ENCODE results near the gene CHST12.
A peak's percentile ranks its signal among the peaks of the same experiment; 100 is the strongest.
"Not testable (repeated sequence)": the region's sequence is repeated elsewhere in the genome, so short reads cannot be mapped to it uniquely, and the experiment has no call there.

Gene CHST12

DNA sequence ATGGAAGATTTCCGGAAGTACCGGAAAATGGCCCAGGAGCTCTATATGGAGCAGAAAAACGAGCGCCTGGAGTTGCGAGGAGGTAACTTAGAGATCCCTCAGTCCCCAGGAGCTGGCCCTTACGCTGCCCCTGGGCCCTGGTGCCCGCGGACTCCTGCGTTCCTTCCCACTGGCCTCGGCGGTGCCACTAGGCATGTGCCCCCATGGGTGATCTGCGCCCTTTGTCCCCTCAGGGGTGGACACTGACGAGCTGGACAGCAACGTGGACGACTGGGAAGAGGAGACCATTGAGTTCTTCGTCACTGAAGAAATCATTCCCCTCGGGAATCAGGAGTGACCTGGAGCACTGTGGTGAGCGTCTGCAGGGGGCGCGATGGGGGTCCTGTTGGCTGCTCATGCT is 24.2 kb upstream of the CHST12 start:
- DNase-seq, result no peak

DNA sequence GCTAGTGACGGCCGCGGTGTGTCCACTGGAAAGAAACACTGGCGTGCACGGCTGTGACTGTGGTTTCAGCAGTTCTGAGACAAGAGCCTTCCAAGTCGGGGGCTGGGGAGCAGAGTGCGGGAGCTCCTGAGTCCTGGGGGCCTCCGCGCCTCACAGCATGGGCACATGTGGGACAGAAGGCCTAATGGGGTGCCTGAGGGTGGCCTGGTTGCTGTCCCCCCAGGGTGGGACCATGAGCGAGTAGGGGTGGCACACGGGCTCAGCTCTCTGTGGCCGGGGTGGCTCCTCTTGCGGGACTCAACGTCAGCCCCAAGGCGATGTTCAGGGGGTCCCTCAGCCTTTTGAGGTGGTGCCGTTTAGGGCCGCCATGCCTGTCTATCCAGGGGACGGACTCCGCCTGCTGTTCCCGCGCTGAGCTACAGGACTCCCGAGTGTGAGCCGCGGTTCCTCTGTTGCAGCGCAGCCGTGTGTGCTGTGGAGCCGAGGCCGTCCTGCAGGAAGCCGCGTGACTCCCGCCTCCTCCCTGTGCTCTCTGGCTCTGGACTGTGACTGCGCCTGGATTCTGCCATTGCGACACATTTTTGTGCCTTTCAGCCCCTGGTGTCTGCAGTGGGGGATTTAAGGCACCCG is 23.5 kb upstream of the CHST12 start:
- no peak for DNase-seq

DNA sequence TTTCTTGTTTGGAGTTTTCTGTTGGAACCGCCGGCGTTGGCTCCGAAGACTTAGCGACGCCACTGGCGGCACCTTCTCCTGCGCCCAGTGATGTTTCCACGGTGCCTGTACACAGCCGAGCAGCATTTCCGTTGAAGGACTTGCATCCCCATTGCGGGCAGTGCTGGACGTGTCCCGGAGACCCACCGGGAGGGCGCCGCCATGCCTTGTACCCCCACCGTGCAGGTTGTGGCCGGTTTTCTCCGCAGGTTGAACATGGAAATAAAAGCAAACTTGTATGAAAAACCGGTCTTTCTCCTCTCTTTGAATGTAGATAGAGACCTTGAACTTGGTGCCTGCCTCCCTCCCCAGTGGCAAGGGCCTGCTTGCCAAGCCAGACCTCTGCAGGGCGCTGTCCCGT is 22.9 kb upstream of the CHST12 start:
- DNase-seq, result no peak

DNA sequence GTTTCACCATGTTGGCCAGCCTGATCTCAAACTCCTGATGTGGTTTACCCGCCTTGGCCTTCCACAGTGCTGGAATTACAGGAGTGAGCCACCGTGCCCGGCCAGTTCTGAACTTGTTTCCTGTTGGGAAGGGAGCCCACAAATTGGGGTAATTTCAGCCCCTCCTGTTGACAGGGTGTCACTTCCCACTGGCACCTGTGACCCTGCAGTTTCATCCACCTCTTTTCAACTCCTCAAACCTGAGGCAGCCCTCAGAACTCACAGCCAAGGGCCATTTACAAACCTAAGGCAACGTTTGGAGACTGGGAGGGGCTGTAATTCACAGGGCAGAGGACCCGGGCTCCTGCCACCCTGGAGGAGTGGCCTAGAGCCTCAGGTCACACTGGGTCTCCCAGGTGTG is 22.2 kb upstream of the CHST12 start:
- no peak for DNase-seq

DNA sequence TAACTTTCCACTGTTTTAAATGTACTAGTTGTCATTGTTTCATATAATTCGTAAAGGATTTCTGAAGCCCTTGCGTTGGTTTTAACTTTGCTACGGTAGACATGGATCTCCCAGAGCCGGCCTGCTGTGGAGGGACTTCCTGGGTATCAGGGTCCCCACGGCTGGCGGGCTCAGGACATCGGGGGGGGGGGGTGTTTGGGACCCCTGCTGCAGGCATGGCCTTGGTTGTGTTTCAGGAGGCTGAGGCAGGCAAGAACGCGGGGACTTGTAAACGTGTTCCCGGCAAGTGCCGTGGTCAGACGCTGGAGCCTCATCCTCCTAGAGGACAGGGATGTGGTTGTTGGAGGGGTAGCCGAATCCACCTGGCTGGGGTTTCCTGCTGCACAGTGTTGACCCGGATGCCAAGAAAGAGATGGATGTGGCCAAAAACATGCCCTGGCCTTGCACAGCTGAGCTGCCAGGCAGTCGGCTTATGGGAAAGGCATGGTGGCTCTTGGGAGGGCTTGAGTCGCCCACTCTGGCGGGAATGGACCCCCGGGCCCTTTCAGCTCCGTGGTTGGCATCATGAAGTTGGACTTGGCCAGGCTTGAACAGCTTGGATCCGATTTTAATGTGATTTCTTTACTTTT is 21.4 kb upstream of the CHST12 start:
- no peak for DNase-seq

DNA sequence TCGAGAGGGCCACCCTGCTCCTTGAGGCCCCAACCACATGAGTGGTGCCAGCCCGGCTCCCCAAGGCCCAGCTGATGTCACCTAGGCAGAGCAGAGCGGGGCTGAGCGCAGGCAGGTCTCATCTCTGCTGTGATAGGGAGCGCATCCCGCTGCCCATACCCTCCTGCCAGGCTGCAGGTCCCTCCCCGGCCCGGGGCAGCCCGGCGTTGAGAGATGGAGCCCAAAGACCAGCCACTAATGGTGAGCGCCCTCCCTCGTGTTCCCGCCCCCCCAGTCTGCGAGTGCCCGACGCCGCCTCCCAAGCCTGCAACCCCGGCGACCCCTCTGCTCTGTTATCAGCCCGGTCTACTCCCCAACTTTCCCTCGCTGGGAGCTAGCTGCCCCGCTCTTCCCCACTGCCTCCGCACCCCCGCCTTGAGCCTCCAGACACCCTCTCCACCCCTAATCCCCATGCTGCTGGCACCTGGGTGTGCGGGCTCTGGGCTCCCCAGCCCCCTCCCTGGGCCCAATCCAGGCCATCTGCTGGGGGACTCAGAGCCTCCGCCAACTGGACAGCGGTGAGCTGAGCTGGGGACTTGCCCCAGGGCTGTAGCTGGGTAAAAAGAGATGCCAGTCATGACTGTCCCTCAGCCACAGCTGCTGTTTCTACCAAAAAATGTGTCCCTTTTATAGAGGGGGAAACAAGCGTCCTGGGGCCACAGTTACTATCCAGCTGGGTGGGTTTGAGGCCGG is 19.7 kb upstream of the CHST12 start:
- no peak for DNase-seq

DNA sequence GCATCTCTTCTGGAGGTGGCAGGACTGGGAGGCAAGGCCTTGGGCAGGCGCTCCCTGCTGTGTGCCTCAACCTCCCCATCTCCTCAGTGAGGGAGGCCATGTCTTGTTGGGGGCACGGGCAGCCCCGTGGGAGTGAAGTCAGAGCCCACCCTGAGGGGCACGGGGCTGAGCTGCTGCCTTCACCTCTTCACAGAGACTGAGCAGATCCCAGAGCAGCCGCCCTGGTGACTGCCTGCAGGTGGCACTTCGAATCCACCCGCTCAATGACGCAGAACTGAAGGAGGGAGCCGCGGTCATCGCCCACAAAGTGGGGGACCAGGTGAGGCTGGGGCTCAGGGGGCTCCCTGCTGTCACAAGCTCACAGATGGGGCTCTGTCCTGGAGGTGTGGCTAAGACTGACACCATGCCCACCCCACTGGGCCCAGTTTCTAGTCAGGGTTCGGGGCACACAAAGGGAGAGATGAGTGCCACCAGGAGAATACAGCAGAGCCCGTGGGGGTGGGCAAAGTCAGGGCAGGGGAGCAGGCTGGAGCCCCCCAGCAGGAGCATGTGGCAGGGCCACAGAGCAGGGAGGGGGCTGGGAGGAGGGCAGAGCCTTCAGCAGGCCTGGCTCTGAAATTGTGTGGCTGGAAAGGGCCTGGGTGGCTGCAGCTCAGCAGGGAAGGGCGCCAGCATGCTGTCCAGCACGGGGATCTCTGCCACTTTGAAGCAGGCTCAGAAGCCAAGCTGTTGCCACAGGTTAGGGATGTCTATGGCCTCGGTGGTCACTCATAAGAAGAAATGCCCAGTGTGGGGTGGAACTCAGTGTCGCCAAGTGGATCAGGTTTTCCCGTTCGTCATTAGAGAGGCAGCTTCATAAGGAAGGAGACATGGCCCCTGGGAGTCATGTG is 18.8 kb upstream of the CHST12 start:
- no peak for DNase-seq

DNA sequence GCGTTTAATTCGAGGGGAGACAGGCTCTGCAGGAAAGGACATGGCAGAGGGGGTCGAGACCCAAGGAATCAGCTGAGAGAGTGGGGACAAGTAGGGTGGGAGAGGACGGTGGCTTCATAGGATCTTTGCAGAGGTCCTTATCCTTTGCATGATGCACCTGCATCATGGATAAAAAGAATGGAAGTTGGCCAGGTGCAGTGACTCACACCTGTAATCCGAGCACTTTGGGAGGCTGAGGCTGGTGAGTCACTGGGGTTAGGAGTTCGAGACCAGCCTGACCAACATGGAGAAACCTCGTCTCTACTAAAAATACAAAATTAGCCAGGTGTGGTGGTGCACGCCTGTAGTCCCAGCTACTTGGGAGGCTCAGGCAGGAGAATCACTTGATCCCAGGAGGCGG is 17.3 kb upstream of the CHST12 start:
- not testable (repeated sequence) for DNase-seq

DNA sequence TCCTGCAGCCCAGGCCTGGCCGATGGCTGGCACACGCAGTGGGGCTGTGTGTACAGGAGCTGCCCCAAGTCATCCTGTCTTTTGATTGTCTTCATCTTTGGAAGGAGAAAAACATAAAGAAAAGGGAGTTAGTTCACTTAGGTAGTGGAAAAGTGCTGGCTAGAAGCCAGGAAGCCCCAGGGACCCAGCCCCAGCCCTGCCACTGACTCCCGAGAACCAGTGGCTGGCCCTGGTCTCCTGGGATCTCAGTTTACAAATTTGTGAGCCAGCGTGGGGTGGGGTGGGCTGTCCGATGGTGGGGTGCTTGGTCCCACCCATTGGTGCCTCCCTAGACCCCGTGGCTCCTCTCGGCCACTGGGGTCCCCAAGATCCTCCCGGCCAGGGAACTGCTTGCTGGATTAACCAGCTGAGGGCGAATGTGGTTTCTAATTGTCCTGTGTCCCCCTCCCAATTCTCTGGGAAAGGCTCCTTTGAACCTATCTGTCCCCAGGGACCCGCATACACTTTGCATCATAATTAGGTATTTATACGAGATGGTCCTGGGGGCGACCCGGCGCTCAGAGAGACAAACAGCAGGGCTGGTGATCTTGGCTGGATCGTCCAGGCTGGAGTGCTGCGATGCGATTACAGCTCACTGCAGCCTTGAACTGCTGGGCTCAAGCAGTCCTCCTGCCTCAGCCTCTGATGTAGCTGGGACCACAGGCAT is 16.3 kb upstream of the CHST12 start:
- no peak for DNase-seq

DNA sequence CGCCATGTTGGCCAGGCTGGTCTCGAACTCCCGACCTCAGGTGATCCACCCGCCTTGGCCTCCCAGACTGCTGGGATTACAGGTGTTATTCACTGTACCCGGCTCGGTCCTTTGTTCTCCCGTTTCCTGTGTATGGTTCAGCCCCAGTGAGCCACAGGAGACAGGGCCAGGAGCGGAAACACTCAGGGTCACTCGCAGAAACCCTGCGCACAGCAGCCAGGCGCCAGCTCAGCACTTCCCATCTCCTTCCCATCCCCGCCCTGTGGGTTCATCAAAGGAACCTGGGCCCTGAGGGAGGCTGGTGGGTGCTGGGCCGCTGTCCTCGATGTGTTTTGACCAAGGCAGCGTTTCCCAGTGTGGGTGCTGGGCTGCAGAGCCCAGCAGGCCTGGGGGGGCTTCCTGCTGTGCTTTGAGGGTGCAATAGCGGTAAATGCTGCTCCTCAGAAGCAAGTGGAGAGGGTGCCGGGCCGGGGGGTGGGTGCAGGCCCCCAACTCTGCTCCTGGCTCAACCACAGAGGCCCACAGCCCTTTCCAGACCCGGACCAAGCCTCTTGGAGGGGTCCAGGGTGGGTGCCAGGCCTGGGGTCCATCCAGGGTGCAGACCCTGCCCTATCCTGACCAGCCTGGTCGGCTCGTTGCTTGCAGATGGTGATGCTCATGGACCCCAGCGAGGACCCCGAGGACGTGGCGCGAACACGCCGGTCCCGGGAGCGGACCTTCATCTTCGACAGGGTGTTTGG is 15.3 kb upstream of the CHST12 start:
- DNase-seq, result no peak

DNA sequence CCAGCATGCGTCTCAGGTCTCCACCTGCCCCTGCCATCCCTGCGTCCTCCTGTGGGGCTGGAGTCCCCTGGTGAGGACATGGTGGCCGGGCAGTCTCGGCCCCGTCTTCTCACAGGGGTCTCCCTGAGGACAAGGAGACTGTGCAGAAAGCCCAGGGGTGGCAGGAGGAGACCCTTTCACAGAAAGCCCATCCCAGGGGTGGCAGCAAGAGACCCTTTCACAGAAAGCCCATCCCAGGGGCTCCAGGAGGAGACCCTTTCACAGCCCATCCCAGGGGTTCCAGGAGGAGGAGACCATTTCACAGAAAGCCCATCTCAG is 14.8 kb upstream of the CHST12 start:
- no peak for DNase-seq

DNA sequence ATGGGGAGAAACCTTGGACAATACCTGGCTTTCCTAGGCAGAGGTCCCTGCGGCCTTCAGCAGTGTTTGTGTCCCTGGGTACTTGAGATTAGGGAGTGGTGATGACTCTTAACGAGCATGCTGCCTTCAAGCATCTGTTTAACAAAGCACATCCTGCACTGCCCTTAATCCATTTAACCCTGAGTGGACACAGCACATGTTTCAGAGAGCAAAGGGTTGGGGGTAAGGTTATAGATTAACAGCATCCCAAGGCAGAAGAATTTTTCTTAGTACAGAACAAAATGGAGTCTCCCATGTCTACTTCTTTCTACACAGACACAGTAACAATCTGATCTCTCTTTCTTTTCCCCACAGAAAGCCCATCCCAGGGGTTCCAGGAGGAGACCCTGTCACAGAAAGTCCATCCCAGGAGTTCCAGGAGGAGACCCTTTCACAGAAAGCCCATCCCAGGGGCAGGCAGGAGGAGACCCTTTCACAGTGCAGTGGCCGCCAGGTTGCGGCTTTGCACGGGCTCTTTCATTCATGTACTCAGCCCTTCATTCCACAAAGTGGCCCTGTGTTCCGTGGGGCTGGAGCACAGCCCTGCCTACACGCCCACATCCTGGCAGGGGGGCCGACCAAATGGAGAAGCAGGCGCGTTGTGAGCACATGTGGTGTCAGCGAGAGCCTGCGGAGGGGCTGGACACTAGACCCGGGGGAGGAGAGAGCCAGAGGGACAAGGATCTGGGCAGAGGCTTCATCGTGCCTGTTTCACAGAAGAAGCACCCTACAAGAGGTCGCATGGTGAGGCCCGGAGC is 13.2 kb upstream of the CHST12 start:
- not testable (repeated sequence) for DNase-seq

DNA sequence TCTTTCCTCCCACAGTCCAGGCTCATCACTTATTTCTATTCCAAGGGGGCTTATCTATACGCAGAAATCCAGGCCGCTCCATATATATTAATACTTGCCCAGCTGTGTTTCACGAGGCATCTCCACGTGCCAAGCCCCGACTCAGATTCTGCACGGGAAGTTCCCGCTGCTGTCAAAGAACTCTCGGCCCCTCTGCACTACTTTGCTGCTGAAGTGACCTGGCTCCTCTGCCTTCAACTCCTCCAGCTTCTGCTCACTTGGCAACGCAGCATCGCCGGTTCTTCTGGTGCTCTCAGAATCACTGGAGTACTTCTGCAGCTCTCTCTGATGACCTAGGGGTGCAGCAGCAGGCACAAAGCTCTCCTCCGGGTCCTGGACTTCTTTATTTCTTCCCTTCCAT is 9.7 kb upstream of the CHST12 start:
- DNase-seq, result no peak

DNA sequence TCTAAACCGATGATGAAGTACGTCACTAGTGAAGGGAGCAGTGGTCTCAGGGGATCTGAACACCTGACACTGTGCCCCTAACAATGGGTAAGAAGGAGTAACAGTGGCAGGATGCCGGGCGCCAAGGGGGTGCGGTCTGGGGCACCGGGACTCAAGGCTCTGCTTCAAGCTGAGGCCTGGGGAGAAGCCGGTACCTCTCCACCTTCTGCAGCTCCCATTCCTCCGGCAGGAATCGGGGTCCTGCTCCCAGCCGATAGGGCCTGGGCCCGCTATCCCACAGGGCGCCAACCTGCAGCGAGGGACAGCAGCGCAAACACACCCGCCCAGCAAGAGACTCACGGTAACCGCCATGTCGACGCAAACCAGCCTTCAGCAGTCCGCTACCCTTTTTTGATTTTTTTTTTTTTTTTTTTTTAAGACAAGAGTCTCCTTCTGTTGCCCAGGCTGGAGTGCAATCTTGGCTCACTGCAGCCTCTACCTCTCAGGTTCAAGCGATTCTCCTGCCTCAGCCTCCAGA is 8.8 kb upstream of the CHST12 start:
- no peak for DNase-seq

DNA sequence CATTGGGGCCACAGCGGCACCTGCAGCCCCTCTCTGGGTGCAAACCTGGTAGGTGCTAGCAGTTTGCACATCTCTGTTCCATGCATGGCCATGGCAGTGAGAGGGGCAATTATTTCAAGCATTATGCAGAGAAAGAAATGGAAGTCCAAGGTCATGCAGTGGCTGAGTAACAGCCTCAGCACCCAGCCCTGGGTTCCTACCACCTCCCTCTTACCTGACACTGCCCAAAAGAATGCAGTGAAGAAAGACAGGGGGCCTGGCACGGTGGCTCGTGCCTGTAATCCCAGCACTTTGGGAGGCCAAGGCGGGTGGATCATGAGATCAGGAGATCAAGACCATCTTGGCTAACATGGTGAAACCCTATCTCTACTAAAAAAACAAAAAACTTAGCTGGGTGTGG is 4.9 kb upstream of the CHST12 start:
- no peak for DNase-seq

DNA sequence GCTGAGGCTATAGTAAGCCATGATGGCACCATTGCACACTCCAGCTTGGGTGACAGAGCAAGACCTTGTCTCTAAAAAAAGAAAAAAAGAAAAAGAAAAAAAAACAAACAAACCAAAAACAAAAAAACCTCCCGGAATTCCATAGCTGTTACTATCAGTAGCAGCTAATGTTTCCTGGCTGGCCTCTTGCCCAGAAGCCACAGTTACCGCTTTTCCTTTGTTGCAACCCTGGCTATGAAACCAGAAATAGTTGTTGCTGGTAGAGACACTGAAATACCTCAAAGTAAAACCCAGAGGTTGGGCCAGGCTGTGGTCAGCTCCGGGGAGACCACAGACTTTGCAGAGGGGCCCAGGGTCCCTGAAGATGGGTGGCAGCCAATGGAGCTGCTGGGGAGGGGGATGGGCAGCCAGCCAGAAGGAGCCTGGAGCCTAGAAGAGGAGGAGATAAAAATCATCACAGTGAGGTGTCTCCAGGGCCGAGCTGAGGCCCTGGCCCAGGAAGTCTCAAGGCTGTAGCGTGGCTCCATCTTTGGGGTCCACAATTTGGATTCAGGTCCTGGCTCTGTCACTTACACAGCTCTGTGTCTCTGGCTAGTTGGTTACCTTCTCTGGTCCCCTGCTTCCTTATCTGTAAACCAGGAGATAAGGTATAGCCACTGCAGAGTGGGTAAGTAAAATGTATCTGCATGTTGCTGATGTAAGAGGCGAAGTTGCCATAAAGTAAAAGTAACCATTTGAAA is 3.4 kb upstream of the CHST12 start:
- DNase-seq, result peak; percentile 21

DNA sequence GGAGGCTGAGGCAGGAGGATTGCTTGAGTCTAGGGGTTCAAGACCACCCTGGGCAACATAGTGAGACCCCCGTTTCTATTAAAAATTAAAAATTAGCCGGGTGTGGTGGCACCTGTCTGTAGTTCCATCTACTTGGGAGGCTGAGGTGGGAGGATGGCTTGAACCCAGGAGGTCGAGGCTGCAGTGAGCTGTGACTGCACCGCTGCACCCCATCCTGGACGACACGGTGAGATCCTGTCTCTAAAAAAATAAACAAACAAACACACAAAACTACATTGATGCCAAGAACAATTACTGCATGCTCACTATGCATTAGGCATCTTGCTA is 761 bp upstream of the CHST12 start:
- DNase-seq, result no peak

DNA sequence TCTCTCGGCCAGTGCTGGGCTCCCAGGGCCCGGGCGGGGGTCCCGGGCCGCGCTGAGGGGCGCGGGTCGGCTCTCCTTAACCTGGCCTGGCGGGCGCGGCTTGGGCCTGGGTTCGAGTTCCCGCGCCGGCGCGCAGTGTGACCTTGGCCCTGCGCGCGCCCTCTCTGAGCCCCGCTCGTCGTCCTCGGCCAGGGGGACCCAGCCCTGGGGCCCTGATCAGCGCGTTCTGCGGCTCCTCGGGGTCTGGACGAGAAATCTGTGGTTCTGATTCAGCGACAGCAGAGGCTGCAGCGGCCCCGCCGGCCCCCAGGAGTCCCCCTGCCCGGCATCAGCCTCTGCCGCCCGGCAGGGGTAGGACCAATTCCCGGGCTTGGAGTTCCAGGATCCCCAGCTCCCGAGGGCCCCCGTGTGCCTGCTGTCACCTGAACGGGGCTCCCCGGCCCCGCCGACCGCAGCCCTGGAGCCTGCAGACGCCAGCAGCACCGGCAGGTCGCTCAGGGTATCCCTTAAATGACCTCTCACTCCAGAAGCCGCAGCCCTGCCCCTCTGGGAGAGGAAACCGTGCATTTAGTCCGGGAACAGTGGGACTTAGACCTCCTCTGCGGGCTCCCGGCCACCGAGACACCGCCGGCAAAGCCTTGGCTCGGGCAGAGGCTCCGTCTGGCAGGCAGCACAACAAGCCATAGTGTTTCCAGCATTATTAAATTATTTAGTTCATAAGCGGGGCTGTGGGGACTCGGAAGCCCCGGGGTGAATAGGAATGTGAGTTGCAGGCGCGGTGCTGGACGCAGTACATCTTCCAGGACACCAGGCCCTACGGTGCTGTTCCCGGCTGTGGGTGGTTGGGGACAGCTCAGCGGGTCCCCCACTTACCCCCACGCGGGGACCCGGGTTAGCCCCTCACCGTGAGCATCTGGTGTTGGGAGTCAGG is 572 bp downstream of the CHST12 start:
- DNase-seq, result peak; percentile 24

DNA sequence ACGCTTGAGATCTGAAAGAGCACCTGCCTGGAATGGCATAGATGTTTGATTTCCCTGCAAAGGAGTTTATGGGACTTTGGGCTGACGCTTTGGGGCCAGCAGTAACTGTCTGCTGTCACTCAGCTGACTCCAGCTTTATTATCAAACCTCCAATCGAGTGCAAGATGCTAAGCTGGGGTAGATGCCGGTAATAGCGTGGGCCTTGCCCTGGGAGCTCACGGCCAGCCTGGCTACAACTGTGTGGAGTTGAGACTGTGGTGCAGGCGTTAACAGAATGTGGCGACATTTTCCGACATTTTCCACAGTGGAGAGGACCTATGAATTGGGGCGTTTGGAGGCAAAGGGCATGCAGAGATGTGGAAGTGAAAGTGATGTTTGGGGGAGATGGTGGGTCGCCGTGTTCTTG is 1.3 kb downstream of the CHST12 start:
- DNase-seq, result no peak
